ENCODE data around the gene C1QTNF1.
A peak's percentile ranks its signal among the peaks of the same experiment; 100 is the strongest.

Gene C1QTNF1

GRCh38 chr17:78993241-78993956 is 30.6 kb upstream of the C1QTNF1 start:
- peak; percentile 19 for DNase-seq

GRCh38 chr17:78993981-78994671 is 29.8 kb upstream of the C1QTNF1 start:
- no peak for DNase-seq

- DNase-seq, result no peak
Measured at GRCh38 chr17:78995022-78995760, 28.8 kb upstream of the C1QTNF1 start.

GRCh38 chr17:78995761-78996451 is 28.1 kb upstream of the C1QTNF1 start:
- no peak for DNase-seq

GRCh38 chr17:78996781-78997201 is 27.2 kb upstream of the C1QTNF1 start:
- no peak for DNase-seq

- no peak for DNase-seq
Measured at GRCh38 chr17:78997231-78997741, 26.7 kb upstream of the C1QTNF1 start.

GRCh38 chr17:78997881-78998280 is 26.1 kb upstream of the C1QTNF1 start:
- DNase-seq, result no peak

- no peak for DNase-seq
Measured at GRCh38 chr17:78998311-78999055, 25.5 kb upstream of the C1QTNF1 start.

- no peak for DNase-seq
Measured at GRCh38 chr17:78999056-78999768, 24.8 kb upstream of the C1QTNF1 start.

- no peak for DNase-seq
Measured at GRCh38 chr17:78999947-79000395, 24.0 kb upstream of the C1QTNF1 start.

GRCh38 chr17:79000396-79001189 is 23.4 kb upstream of the C1QTNF1 start:
- no peak for DNase-seq

- no peak for DNase-seq
Measured at GRCh38 chr17:79001190-79002020, 22.6 kb upstream of the C1QTNF1 start.

- no peak for DNase-seq
Measured at GRCh38 chr17:79002291-79002690, 21.7 kb upstream of the C1QTNF1 start.

GRCh38 chr17:79002796-79003593 is 21.0 kb upstream of the C1QTNF1 start:
- DNase-seq, result no peak

GRCh38 chr17:79003661-79004411 is 20.1 kb upstream of the C1QTNF1 start:
- no peak for DNase-seq

- no peak for DNase-seq
Measured at GRCh38 chr17:79005063-79005861, 18.7 kb upstream of the C1QTNF1 start.

GRCh38 chr17:79006046-79006445 is 17.9 kb upstream of the C1QTNF1 start:
- DNase-seq, result no peak

Data from central memory CD4-positive, alpha-beta T cell (primary cell).